Measurements from ENCODE around the gene VPS37B.
A peak's percentile ranks its signal among the peaks of the same experiment; 100 is the strongest.

Gene VPS37B

DNA sequence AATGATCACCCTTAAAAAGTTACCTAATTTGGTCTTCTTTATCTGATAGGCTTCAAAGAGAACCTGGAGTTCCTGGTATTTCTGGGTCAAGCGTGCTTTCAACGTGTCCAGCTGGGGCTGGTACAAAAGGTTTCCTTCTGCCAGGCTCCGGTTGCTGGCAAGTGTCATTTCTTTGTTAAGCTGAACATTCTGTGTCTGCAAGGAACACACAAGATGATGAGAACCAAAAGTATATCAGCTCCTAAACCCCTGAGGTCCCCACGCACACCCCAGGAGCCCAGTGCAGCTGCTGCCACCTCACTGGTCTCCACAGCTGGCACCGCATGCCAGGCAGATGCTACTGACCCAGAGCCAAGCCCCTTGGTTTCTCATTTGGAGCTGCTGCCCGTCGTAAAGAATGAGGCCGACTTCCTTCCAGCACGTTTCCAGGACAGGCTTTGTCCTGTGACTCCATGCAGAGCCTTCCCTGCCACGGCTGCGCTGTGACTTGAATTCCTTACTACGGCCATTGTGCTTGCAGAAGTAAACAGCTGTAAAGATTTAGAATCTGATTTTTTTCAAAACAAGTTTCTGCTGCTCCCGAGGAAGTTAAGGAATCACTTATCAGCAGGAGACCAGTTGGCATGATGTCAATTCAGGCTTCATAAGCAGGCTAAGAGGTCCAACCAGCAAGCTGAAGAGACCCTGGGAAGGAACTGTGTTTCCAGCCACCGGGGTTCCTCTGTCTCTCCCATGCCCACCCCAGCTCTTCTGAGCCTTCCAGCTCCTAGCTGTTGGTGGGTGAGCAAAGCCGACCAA lies 24.9 kb downstream of the VPS37B start:
- Histone ChIP-seq H3K9ac (ENCODE audit: low read length in 2 of 2) (peak overlapping the region in 1 of 2 donors; percentile 64), H3K9me3 (ENCODE audit: control insufficient read depth in 2 of 2, low read length in 2 of 2) (no peaks in the 10 kb centered on the region), H3K4me1 (ENCODE audit: control insufficient read depth, insufficient read depth, low read length) (peaks cover 34% of the 10 kb centered on the region), H3K36me3 (ENCODE audit: control insufficient read depth in 2 of 2, insufficient read depth in 2 of 2, low read length in 2 of 2) (peaks cover 26 to 28% of the 10 kb centered on the region in 2 donors), H3K27ac (ENCODE audit: low read length) (peak overlapping the region; percentile 49), H3K27me3 (ENCODE audit: control insufficient read depth in 1 of 2, insufficient read depth in 2 of 2, low read length in 2 of 2) (no peaks in the 10 kb centered on the region), H3K4me3 (ENCODE audit: low read length in 2 of 2) (peak overlapping the region in 1 of 2 donors; percentile 59)

- H3K27ac ChIP-seq (ENCODE audit: low read length): no peak overlapping the region
- H3K9me3 ChIP-seq (ENCODE audit: control insufficient read depth in 2 of 2, low read length in 2 of 2): no peaks in the 10 kb centered on the region
- no peaks in the 10 kb centered on the region for H3K27me3 ChIP-seq (ENCODE audit: control insufficient read depth in 1 of 2, insufficient read depth in 2 of 2, low read length in 2 of 2)
- no peak overlapping the region for H3K9ac ChIP-seq (ENCODE audit: low read length in 2 of 2)
- H3K4me3 ChIP-seq (ENCODE audit: low read length in 2 of 2): no peak overlapping the region
- peaks cover 34% of the 10 kb centered on the region for H3K4me1 ChIP-seq (ENCODE audit: control insufficient read depth, insufficient read depth, low read length)
- H3K36me3 ChIP-seq (ENCODE audit: control insufficient read depth in 2 of 2, insufficient read depth in 2 of 2, low read length in 2 of 2): peaks cover 26 to 28% of the 10 kb centered on the region in 2 donors
These were observed 25.6 kb downstream of the VPS37B start for GRCh38 chr12:122870163-122870842.

DNA sequence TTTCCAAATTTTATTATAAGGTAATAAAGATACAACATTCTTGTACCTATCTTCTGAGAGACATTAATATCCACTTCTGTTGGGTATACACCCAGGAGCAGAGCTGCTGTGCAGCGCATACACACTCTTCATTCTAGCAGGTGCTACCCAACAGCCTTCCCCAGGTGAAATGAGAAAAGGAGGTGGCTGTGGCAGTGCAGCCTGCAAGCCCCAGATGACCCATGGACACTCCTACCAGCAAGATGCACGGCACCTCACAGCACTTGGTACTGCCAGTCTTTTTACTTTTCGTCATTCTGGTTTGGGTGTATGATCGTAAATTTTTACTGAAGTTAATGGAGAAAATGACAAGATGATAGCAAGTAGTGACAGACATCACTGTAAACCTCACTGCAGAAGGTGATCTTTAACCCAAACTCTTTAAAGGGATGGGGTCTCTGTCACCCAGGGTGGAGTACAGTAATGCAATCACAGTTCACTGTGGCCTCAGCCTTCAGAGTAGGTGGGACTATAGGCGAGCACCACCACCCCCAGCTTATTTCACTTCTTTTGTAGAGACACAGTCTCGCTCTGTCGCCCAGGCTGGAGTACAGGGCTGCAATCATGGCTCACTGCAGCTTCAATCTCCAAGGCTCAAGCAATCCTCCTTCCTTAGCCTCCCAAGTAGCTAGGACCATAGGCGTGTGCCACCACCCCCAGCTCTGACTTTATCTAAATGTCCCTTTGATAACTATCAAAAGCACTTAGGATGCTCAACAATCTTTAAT lies 26.5 kb downstream of the VPS37B start:
- Histone ChIP-seq H3K9me3 (ENCODE audit: control insufficient read depth in 2 of 2, low read length in 2 of 2) (no peaks in the 10 kb centered on the region), H3K36me3 (ENCODE audit: control insufficient read depth in 2 of 2, insufficient read depth in 2 of 2, low read length in 2 of 2) (peaks cover 28 to 31% of the 10 kb centered on the region in 2 donors), H3K4me3 (ENCODE audit: low read length in 2 of 2) (no peak overlapping the region), H3K27ac (ENCODE audit: low read length) (no peak overlapping the region), H3K9ac (ENCODE audit: low read length in 2 of 2) (no peak overlapping the region), H3K27me3 (ENCODE audit: control insufficient read depth in 1 of 2, insufficient read depth in 2 of 2, low read length in 2 of 2) (no peaks in the 10 kb centered on the region), H3K4me1 (ENCODE audit: control insufficient read depth, insufficient read depth, low read length) (peaks cover 34% of the 10 kb centered on the region)

DNA sequence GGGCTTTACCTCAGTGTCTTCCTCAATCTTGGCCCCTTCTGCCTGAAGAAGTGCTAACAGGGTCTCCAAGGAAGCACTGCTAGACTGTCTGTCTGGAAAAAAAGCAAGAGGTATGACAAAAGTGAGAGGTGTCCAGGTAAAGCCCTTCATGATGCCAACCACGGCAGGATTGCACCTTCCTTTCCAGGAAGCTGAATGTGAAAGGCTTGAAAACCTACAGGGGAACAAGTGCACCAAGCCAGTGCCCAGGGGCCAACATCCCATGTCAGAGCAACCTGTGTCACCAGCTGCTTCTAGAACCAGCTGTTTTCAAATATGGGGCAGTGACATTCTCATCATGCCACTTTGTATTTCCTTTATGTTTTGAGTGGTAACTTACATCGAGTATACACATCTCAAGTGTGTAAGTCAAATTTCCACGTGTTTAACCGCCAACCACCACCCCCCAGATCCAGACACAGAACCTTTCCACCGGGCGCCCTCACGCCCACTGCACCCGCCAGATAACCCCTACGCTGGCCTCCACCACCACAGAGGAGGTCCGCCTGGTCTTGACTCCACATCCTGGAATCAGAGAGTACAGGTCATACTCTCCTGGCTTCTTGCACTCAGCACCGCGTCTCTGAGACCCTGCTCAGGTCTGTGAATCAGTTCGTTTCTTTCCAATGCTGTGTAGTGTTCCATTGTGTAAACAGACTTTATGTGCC lies 27.3 kb downstream of the VPS37B start:
- peaks cover 34% of the 10 kb centered on the region for H3K4me1 ChIP-seq (ENCODE audit: control insufficient read depth, insufficient read depth, low read length)
- H3K27ac ChIP-seq (ENCODE audit: low read length): no peak overlapping the region

DNA sequence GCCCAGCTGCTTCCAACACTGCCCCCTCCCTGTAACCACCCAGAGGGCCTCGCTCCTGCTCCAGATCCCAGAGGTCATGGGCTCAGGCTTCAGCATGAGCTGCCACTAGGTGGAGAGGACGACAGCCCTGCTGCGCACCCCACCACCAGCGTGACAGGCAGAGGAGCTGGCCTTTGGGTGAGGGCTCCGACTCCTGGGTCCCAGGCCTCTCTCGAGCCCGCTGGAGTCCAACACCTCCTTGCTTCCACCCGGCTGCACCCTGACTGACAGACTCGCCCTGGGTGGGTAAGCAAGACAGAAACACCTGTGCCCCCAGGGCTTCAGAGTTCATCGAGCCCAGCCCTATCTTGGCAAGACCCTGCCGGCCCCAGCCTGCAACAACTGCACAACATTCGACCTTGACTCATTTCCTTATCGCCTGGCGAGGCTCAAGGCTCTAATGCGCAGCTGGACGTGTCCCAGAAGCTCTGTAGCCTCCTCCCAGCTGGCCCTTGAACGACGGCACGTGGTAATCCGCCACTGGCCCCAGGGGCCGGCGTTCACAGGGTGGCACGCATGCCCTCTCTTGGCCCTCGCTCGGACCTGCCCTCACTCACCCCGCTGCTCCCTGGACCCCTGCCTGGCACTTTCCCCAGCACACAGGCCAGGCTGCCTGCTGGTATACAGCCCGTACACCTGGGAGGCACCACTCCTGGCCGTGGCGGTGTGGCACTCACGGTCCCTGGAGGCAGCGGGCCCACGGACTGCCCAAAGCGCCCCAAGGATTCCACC lies 28.0 kb downstream of the VPS37B start:
- H3K27me3 ChIP-seq (ENCODE audit: control insufficient read depth in 1 of 2, insufficient read depth in 2 of 2, low read length in 2 of 2): no peaks in the 10 kb centered on the region
- no peaks in the 10 kb centered on the region for H3K9me3 ChIP-seq (ENCODE audit: control insufficient read depth in 2 of 2, low read length in 2 of 2)
- no peak overlapping the region for H3K4me3 ChIP-seq (ENCODE audit: low read length in 2 of 2)
- no peak overlapping the region for H3K27ac ChIP-seq (ENCODE audit: low read length)
- H3K9ac ChIP-seq (ENCODE audit: low read length in 2 of 2): no peak overlapping the region
- H3K4me1 ChIP-seq (ENCODE audit: control insufficient read depth, insufficient read depth, low read length): peaks cover 30% of the 10 kb centered on the region
- peaks cover 28 to 31% of the 10 kb centered on the region in 2 donors for H3K36me3 ChIP-seq (ENCODE audit: control insufficient read depth in 2 of 2, insufficient read depth in 2 of 2, low read length in 2 of 2)

More for the DNA sequence above, 27.3 kb downstream of the VPS37B start:
- H3K27me3 ChIP-seq (ENCODE audit: control insufficient read depth in 1 of 2, insufficient read depth in 2 of 2, low read length in 2 of 2): no peaks in the 10 kb centered on the region
- no peak overlapping the region for H3K9ac ChIP-seq (ENCODE audit: low read length in 2 of 2)
- no peak overlapping the region for H3K4me3 ChIP-seq (ENCODE audit: low read length in 2 of 2)
- H3K36me3 ChIP-seq (ENCODE audit: control insufficient read depth in 2 of 2, insufficient read depth in 2 of 2, low read length in 2 of 2): peaks cover 28 to 31% of the 10 kb centered on the region in 2 donors
- no peaks in the 10 kb centered on the region for H3K9me3 ChIP-seq (ENCODE audit: control insufficient read depth in 2 of 2, low read length in 2 of 2)

GRCh38 chr12:122866950-122867607 lies 28.8 kb downstream of the VPS37B start:
- no peak overlapping the region for H3K27ac ChIP-seq (ENCODE audit: low read length)
- H3K4me3 ChIP-seq (ENCODE audit: low read length in 2 of 2): no peak overlapping the region
- H3K27me3 ChIP-seq (ENCODE audit: control insufficient read depth in 1 of 2, insufficient read depth in 2 of 2, low read length in 2 of 2): no peaks in the 10 kb centered on the region
- peaks cover 28 to 31% of the 10 kb centered on the region in 2 donors for H3K36me3 ChIP-seq (ENCODE audit: control insufficient read depth in 2 of 2, insufficient read depth in 2 of 2, low read length in 2 of 2)
- peaks cover 27% of the 10 kb centered on the region for H3K4me1 ChIP-seq (ENCODE audit: control insufficient read depth, insufficient read depth, low read length)
- no peak overlapping the region for H3K9ac ChIP-seq (ENCODE audit: low read length in 2 of 2)
- no peaks in the 10 kb centered on the region for H3K9me3 ChIP-seq (ENCODE audit: control insufficient read depth in 2 of 2, low read length in 2 of 2)

GRCh38 chr12:122866379-122866778 lies 29.5 kb downstream of the VPS37B start:
- H3K9me3 ChIP-seq (ENCODE audit: control insufficient read depth in 2 of 2, low read length in 2 of 2): no peaks in the 10 kb centered on the region
- peaks cover 28 to 31% of the 10 kb centered on the region in 2 donors for H3K36me3 ChIP-seq (ENCODE audit: control insufficient read depth in 2 of 2, insufficient read depth in 2 of 2, low read length in 2 of 2)
- H3K9ac ChIP-seq (ENCODE audit: low read length in 2 of 2): no peak overlapping the region
- H3K27me3 ChIP-seq (ENCODE audit: control insufficient read depth in 1 of 2, insufficient read depth in 2 of 2, low read length in 2 of 2): no peaks in the 10 kb centered on the region
- peaks cover 20% of the 10 kb centered on the region for H3K4me1 ChIP-seq (ENCODE audit: control insufficient read depth, insufficient read depth, low read length)
- H3K4me3 ChIP-seq (ENCODE audit: low read length in 2 of 2): no peak overlapping the region
- H3K27ac ChIP-seq (ENCODE audit: low read length): no peak overlapping the region

DNA sequence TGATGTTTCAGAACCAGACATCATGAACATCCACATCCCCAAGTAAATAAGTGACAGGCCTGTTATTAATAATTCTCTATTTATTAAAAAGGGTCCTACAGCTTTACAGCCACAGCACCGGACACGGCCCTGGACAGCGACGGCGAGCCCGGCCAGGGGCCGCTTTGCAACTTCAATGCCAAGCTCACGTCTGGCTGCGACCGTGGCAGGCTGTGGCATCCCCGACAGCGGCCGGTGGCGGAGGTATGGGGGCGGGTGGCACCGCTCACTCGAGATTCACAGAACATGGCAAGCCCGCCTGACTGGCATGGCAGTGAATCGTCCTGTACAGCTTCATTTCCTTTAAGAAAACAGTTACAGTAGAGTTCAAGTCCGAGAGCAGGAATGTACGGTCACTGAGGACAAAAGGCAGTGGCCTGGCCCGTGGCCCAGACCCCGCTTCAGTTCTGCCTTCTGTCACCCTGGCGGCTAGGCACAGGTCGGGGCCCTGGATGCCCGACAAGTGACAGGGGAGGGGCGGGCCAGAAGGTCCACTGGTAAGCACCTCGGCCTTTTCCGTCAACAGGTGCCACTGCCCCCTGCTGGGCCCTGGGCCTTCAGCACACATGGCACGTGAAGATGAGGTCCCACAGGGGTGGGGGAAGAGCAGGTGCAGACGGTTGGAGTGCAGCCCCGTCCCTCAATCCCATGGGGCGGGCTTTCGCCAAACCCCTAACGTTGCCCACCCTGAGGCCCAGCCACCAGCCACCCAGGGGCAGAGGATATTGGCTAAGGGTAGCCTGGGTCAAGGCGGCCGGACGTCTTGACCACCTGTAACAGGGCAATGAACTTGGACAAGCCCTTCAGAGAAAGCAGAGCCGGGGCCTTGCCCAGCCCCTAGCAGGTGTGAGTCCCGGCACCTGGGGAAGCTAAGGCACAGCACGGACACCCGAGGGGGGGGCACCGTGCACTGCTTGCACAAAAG lies 30.4 kb downstream of the VPS37B start:
- Histone ChIP-seq H3K9me3 (ENCODE audit: control insufficient read depth in 2 of 2, low read length in 2 of 2) (no peaks in the 10 kb centered on the region), H3K27ac (ENCODE audit: low read length) (no peak overlapping the region), H3K4me1 (ENCODE audit: control insufficient read depth, insufficient read depth, low read length) (peaks cover 15% of the 10 kb centered on the region), H3K36me3 (ENCODE audit: control insufficient read depth in 2 of 2, insufficient read depth in 2 of 2, low read length in 2 of 2) (peaks cover 28 to 31% of the 10 kb centered on the region in 2 donors), H3K4me3 (ENCODE audit: low read length in 2 of 2) (no peak overlapping the region), H3K9ac (ENCODE audit: low read length in 2 of 2) (no peak overlapping the region), H3K27me3 (ENCODE audit: control insufficient read depth in 1 of 2, insufficient read depth in 2 of 2, low read length in 2 of 2) (no peaks in the 10 kb centered on the region)

DNA sequence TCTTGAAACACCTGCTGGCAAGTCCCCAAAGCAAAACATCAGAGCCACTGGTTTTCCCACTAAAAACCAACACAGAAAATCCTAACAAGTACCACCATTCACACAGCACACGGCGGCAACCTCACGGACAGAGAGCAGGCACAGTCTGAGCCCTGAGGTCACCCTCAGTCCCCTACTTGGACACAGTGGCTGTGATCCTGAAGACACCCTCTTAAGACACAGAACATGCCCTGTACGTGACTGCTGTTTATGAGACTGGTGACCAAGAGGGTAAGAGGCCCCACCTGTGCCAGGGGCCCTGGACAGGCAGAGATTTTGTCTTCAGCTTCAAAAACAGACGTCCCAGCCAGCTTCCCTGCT lies 31.1 kb downstream of the VPS37B start:
- H3K4me1 ChIP-seq (ENCODE audit: control insufficient read depth, insufficient read depth, low read length): peaks cover 17% of the 10 kb centered on the region
- no peaks in the 10 kb centered on the region for H3K27me3 ChIP-seq (ENCODE audit: control insufficient read depth in 1 of 2, insufficient read depth in 2 of 2, low read length in 2 of 2)
- no peaks in the 10 kb centered on the region for H3K9me3 ChIP-seq (ENCODE audit: control insufficient read depth in 2 of 2, low read length in 2 of 2)
- no peak overlapping the region for H3K9ac ChIP-seq (ENCODE audit: low read length in 2 of 2)
- H3K36me3 ChIP-seq (ENCODE audit: control insufficient read depth in 2 of 2, insufficient read depth in 2 of 2, low read length in 2 of 2): peaks cover 22 to 26% of the 10 kb centered on the region in 2 donors
- no peak overlapping the region for H3K27ac ChIP-seq (ENCODE audit: low read length)
- no peak overlapping the region for H3K4me3 ChIP-seq (ENCODE audit: low read length in 2 of 2)

Measured in stomach smooth muscle (tissue), 2 donors.